Subcutaneous abdominal adipose tissue (tissue), 5 donors: ENCODE data around the gene HCN3.
A peak's percentile ranks its signal among the peaks of the same experiment; 100 is the strongest.

ENCODE experiments used
- H3K27ac ChIP-seq: one replicate; pipeline ENCODE4 v1.7.0; 2013; ENCODE audit warnings: low read depth, mild to moderate bottlenecking, inconsistent platforms, low read length, moderate library complexity
- H3K27me3 ChIP-seq, 5 donors: one replicate each; pipeline ENCODE4 v1.7.0; 2013; ENCODE audit warnings: low read length in 5 of 5, inconsistent platforms in 1 of 5; ENCODE audit not compliant: control insufficient read depth in 5 of 5, insufficient read depth in 4 of 5
- H3K36me3 ChIP-seq, 5 donors: one replicate each; pipeline ENCODE4 v1.7.0; 2013; ENCODE audit warnings: low read length in 5 of 5; ENCODE audit not compliant: control insufficient read depth in 5 of 5, insufficient read depth in 5 of 5
- H3K4me1 ChIP-seq, 5 donors: one replicate each; pipeline ENCODE4 v1.7.0; 2013; ENCODE audit warnings: low read length in 5 of 5, mild to moderate bottlenecking in 3 of 5, moderate library complexity in 1 of 5; ENCODE audit not compliant: control insufficient read depth in 5 of 5, insufficient read depth in 5 of 5
- H3K4me3 ChIP-seq, 5 donors: one replicate each; pipeline ENCODE4 v1.7.0; 2013; ENCODE audit warnings: low read length in 5 of 5, low read depth in 1 of 5
- H3K9ac ChIP-seq, 5 donors: one replicate each; pipeline ENCODE4 v1.7.0; 2013; ENCODE audit warnings: low read length in 5 of 5, mild to moderate bottlenecking in 4 of 5, moderate library complexity in 3 of 5
- H3K9me3 ChIP-seq, 5 donors: one replicate each; pipeline ENCODE4 v1.7.0; 2013; ENCODE audit warnings: low read length in 5 of 5; ENCODE audit not compliant: control insufficient read depth in 5 of 5
- donor health status: healthy.
- donor health status: healthy.
- donor health status: healthy.
- donor health status: healthy.
- donor health status: healthy.

Gene HCN3

DNA sequence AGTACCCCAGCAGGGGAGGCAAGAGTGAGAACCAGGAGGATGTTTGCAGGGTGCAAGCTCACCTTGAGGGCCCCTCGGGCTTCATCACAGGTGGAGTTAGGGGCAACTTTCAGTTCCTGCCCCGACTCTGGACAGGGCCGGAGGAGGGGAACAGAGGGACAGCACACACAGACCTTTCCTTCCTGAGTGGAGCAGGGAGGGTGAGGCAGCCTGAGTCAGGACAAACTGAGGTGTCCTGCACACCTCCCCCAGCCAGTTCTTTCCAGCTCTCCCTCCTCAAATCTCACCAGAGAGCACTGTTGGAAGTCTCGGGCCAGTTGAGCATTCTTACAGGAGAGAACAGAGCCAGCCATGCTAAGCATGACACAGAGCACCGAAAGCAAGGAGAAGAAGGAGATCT lies 23.5 kb upstream of the HCN3 start:
- Histone ChIP-seq H3K36me3 (peaks cover 2 to 18% (median 16%) of the 10 kb centered on the region in 5 donors), H3K4me3 (peak overlapping the region in 4 of 5 donors; percentile 10 to 88 (median 46)), H3K27me3 (no peaks in the 10 kb centered on the region), H3K27ac (no peak overlapping the region), H3K9ac (peak overlapping the region in 2 of 5 donors; percentile 12 to 98), H3K9me3 (no peaks in the 10 kb centered on the region), H3K4me1 (peaks cover 9 to 45% (median 33%) of the 10 kb centered on the region in 5 donors)

DNA sequence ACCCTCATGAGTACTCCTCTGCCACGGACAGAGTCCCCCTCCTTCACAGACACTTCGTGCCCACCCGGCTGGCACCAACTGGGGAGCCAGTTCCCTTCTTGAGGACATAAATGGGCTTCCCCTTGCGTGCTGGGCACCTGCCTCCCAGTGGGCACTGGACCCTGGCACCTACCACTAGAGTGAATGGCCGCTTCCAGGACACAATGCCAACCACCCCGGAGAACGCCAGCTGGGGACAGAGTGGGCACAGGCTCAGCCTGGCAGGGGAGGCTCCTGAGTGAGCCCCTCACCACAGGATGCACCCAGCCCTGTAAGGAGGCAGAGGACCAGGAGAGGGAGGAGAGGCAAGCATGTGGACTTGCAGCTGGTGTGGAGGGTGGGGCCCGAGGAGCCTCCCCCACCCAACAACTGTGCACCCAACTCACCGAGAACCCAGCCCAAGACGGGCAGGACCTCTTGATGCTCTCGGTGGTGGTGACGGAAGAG lies 23.0 kb upstream of the HCN3 start:
- H3K9me3 ChIP-seq, result no peaks in the 10 kb centered on the region
- peak overlapping the region in 4 of 5 donors; percentile 82 to 98 (median 95) for H3K9ac ChIP-seq
- peaks cover 2 to 19% (median 17%) of the 10 kb centered on the region in 5 donors for H3K36me3 ChIP-seq
- peak overlapping the region; percentile 42 to 88 (median 76) for H3K4me3 ChIP-seq
- peak overlapping the region; percentile 98 for H3K27ac ChIP-seq
- H3K4me1 ChIP-seq, result peaks cover 9 to 45% (median 33%) of the 10 kb centered on the region in 5 donors
- H3K27me3 ChIP-seq, result no peaks in the 10 kb centered on the region

DNA sequence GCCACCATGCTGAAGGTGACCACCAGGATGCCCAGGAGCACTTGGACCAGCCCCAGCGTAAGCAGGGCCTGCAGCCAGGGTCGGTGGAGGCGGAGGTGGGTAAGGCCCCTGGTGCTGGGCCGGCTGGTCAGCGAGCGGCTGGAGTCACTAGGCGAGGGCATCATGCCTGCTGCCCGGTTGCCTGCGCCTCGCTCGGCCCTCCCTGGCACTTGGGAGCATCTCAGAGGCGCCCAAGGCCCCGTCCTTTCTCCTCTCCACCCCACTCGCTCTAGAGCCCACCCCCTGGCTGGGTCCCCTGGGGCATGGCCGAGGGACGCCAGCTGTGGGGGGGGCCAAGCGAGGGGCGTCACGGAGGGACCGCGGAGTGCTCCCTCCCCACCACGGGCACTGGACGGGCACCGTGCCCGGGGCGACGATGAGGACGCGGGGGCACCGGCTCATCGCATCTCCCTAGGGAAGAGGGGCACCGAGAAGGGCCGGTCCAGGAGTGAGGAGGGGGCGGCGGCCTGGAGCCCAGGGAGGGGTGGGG lies 22.5 kb upstream of the HCN3 start:
- H3K4me1 ChIP-seq, result peaks cover 9 to 45% (median 33%) of the 10 kb centered on the region in 5 donors
- peak overlapping the region in 4 of 5 donors; percentile 82 to 98 (median 95) for H3K9ac ChIP-seq
- H3K4me3 ChIP-seq, result peak overlapping the region; percentile 42 to 88 (median 76)
- no peaks in the 10 kb centered on the region for H3K27me3 ChIP-seq
- peaks cover 2 to 23% (median 20%) of the 10 kb centered on the region in 5 donors for H3K36me3 ChIP-seq
- peak overlapping the region; percentile 98 for H3K27ac ChIP-seq
- H3K9me3 ChIP-seq, result no peaks in the 10 kb centered on the region

DNA sequence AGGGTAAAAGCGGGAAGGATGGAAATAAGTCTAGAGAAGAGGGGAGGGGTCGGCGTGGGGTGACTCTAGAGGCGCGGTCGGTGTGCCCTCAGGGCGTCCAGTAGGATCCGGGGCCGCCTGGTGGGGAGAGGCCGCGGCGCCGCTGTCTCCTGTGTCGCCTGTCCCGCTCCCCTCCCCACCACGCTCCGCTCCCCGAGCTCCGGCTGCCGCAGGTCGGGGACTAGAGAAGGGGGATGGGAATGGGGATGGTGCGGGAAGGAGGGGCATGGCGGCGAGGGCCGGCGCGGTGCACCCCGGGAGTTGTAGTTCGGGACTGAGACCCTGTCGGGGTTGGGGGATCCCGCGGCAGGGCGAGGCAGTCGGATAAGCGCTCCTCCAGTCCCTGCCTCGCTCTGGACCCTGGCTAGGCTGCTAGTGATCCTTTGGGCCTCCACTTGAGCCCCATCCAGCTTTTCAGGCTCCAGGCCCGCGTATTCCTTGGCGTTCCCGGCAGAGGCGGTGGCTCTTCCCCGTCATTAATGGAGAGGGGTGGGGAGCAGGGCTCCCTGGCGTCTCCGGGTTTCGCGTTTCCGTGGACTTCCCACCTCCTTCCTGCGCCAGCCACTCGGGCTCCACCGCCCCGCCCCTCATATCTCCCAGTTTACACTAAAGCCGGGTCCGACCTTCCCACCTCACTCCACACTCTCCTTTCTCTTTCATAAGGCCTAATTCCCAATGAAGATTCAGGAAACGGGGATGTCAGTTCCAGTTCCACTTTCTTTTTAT lies 21.8 kb upstream of the HCN3 start, which contains the start of gene ENTREP3:
ENTREP3 (minus strand) TSS at position 241 of the 765 bp plus-strand sequence. CDS start 606 bp downstream, outside the sequence.
- peaks cover 2 to 29% (median 21%) of the 10 kb centered on the region in 5 donors for H3K36me3 ChIP-seq
- peak within 1 kb of the TSS; percentile 56 to 88 (median 76) for H3K4me3 ChIP-seq
- peak within 1 kb of the TSS; percentile 98 for H3K27ac ChIP-seq
- peaks cover 9 to 43% (median 31%) of the 10 kb centered on the region in 5 donors for H3K4me1 ChIP-seq
- peak within 1 kb of the TSS; percentile 82 to 98 (median 93) for H3K9ac ChIP-seq
- no peaks in the 10 kb centered on the region for H3K9me3 ChIP-seq
- H3K27me3 ChIP-seq, result no peaks in the 10 kb centered on the region

DNA sequence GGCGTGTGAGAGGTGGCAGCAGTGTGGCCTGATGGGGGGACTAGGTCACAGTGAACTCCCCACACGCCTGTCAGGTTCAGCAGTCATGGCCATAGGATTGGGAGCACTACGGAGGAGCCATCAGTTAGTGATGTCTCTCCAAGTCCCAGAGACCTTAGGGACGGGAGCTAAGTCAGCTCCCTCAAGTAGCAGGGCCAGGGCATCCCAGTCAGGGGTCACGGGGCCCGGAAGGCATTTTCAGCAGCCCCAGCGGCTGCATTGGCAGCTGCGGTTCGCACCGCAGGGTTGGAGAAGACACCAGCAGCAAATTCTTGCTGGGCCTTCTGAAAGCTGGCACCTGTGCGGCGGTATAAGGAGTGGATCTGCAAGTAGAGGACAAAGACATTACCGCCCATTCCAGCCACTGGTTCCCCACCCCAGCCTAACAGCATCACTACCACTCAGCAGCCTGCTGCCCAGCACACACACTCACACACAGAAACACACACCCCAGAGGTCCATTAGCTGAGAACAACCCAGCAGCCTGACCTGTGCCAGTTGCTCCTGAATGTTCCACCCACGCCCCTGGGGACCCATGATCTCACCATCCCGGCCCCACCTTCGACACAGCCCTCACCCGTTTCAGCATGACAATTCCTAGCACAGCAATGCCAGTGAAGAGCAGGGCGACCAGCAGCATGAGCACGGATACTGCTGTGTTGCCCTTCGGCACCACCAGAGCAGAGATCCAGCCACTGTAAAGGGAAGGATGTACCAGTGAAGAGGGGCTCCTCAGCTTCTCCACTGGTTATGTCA lies 21.0 kb upstream of the HCN3 start:
- Histone ChIP-seq H3K9ac (peak overlapping the region; percentile 82 to 98 (median 93)), H3K27ac (peak overlapping the region; percentile 98), H3K27me3 (no peaks in the 10 kb centered on the region), H3K4me3 (peak overlapping the region; percentile 56 to 88 (median 76)), H3K4me1 (peaks cover 9 to 43% (median 30%) of the 10 kb centered on the region in 5 donors), H3K36me3 (peaks cover 2 to 31% (median 21%) of the 10 kb centered on the region in 5 donors), H3K9me3 (no peaks in the 10 kb centered on the region)

DNA sequence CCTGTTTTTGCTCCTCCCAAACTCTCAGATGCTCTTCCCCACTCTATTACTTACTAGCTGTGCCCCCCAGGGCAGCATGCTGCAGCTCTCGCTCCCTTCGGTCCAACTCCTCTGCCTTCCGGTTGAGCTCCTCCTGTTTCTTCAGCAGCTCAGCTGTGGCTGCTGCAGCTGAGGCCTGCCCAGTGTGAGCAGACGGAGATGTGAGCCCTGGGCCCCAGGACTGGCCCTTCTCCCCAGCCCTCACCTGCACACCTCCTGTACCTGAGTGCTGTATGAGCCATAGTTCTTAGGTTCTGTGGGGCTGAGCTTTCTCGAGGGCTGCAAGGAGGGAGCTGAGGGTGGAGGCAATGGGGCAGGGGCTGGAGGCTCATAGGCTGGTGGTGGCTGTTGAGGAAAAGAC lies 17.0 kb upstream of the HCN3 start:
- peaks cover 13 to 56% (median 41%) of the 10 kb centered on the region in 5 donors for H3K36me3 ChIP-seq
- no peaks in the 10 kb centered on the region for H3K27me3 ChIP-seq
- H3K9ac ChIP-seq, result no peak overlapping the region
- H3K4me1 ChIP-seq, result peaks cover 9 to 38% (median 28%) of the 10 kb centered on the region in 5 donors
- no peak overlapping the region for H3K27ac ChIP-seq
- H3K4me3 ChIP-seq, result no peak overlapping the region
- no peaks in the 10 kb centered on the region for H3K9me3 ChIP-seq

DNA sequence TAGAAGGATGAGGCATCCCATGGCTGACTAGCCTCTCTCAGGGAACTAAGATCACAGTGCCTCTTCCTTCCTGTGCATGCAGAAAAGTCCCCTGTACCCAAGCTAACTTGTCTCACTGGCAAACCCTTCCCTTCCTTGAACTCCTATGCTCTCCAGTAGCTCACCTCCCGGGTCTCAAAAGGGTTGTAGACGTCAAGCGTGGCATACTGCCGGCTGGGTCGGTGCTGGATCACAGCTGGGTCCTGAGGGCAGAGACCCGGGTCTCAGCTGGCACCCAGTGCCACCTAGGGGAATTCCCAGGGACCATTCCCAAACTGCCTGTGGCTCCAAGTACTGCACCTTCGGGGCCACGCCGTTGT lies 15.8 kb upstream of the HCN3 start:
- peak overlapping the region; percentile 81 to 98 (median 92) for H3K9ac ChIP-seq
- H3K27me3 ChIP-seq, result no peaks in the 10 kb centered on the region
- H3K36me3 ChIP-seq, result peaks cover 18 to 64% (median 49%) of the 10 kb centered on the region in 5 donors
- peak overlapping the region; percentile 84 to 92 (median 89) for H3K4me3 ChIP-seq
- no peaks in the 10 kb centered on the region for H3K9me3 ChIP-seq
- peaks cover 6 to 27% (median 20%) of the 10 kb centered on the region in 5 donors for H3K4me1 ChIP-seq
- peak overlapping the region; percentile 86 for H3K27ac ChIP-seq

DNA sequence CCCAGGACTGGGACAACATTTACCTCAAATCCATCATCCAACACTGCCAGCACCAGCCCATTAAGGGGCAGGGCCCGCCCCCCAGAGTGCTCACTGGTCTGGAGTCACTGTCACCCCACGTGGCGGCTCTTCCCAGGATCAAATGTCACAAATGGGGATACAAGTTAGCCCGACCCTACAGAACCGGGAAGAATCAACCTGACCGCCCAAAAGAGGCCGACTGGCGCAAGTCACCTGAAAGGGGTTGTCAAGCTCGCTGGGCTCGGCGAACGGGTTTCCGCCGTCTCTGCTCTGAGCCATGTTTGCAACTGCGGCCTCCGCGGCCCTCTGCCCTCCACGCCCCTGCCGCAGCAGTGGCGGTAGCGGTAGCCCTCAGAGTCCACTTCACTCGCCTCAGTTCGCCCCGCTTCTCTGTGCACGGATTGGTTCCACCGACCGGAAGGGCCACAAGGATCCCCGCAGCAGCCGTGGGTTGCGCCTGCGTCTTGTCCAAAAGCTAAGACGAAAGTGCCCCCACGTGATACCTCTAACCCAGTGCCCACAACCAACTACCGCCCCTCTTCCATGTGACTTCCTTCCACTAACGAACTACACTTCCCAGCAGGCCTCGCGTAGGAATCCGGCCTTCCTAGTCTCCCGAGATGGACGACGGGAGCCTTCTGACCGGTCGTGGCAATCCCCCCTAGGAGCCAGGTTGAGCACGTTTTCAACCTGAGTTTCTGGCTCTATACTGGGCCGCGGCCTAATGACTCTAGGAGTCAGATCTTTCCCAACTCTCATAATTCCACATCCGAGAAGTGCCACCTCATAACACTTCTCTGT lies 15.2 kb upstream of the HCN3 start, which contains the start of gene SCAMP3:
SCAMP3 (minus strand) TSS at position 509 of the 822 bp plus-strand sequence; CDS start at position 300, 209 bp downstream.
- Histone ChIP-seq H3K4me1 (peaks cover 6 to 24% (median 20%) of the 10 kb centered on the region in 5 donors), H3K4me3 (peak within 1 kb of the TSS; percentile 84 to 92 (median 89)), H3K27ac (peak within 1 kb of the TSS; percentile 86), H3K9me3 (no peaks in the 10 kb centered on the region), H3K36me3 (peaks cover 18 to 64% (median 49%) of the 10 kb centered on the region in 5 donors), H3K27me3 (no peaks in the 10 kb centered on the region), H3K9ac (peak within 1 kb of the TSS; percentile 81 to 98 (median 92))

DNA sequence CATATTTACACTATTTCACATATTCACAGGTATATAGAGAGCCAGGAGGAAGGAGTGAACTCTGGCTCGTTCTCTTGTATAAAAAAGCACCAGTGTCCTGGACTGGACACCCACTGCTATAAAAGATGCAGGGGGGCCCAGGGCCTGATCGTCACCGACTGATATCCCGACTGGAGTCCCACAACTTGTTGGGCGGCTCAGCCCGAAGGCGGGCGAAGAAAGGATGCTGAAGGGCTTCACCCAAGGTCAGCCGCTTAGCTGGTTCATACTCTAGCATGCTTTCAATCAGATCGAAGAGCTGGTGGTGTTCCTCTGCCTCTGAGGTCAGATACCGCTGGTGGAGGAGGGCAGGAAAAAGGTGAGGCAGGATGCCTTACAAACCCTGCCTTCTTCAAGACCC lies 14.2 kb upstream of the HCN3 start:
- Histone ChIP-seq H3K4me3 (peak overlapping the region in 1 of 5 donors; percentile 90), H3K36me3 (peaks cover 25 to 68% (median 53%) of the 10 kb centered on the region in 5 donors), H3K4me1 (peaks cover 6 to 24% (median 20%) of the 10 kb centered on the region in 5 donors), H3K27ac (peak overlapping the region; percentile 86), H3K9me3 (no peaks in the 10 kb centered on the region), H3K9ac (peak overlapping the region in 2 of 5 donors; percentile 97 to 98), H3K27me3 (no peaks in the 10 kb centered on the region)
